Liver (tissue), 9 donors: ENCODE data around the gene HGF. TPM values are rescaled to one million over a fixed set of nuclear protein-coding genes. Genes with fewer than 3 reads are reported as not detected.
A peak's percentile ranks its signal among the peaks of the same experiment; 100 is the strongest.

Experiments
- DNase-seq: peaks from one replicate; pipeline ENCODE4 v3.0.0-alpha.2; 2017; ENCODE audit warnings: low spot score
- H3K27ac ChIP-seq, 2 donors: one replicate each; pipeline ENCODE4 v1.7.0; 2013; ENCODE audit warnings: inconsistent platforms in 2 of 2, low read length in 2 of 2, control low read depth in 1 of 2, low read depth in 1 of 2, mild to moderate bottlenecking in 1 of 2
- H3K27me3 ChIP-seq, 4 donors: one replicate each; pipeline versions ENCODE4 v1.6.1 to v1.7.0; 2013; ENCODE audit warnings: low read length in 3 of 4, inconsistent platforms in 1 of 4, mild to moderate bottlenecking in 1 of 4, moderate library complexity in 1 of 4; ENCODE audit not compliant: control insufficient read depth in 4 of 4, insufficient read depth in 4 of 4
- H3K36me3 ChIP-seq, 4 donors: one replicate each; pipeline versions ENCODE4 v1.6.1 to v1.7.0; 2013; ENCODE audit warnings: low read length in 3 of 4, mild to moderate bottlenecking in 3 of 4, low read depth in 1 of 4, moderate library complexity in 1 of 4; ENCODE audit not compliant: control insufficient read depth in 4 of 4, insufficient read depth in 3 of 4
- H3K4me1 ChIP-seq, 4 donors: one replicate each; pipeline versions ENCODE4 v1.6.1 to v1.7.0; 2013; ENCODE audit warnings: low read length in 3 of 4, mild to moderate bottlenecking in 3 of 4, moderate library complexity in 1 of 4; ENCODE audit not compliant: control insufficient read depth in 4 of 4, insufficient read depth in 4 of 4
- H3K4me3 ChIP-seq, 3 donors: one replicate each; pipeline versions ENCODE4 v1.6.1 to v1.7.0; 2013; ENCODE audit warnings: low read length in 3 of 3, control low read depth in 1 of 3, low read depth in 1 of 3, mild to moderate bottlenecking in 1 of 3
- H3K9ac ChIP-seq, 2 donors: one replicate each; pipeline ENCODE4 v1.7.0; 2013; ENCODE audit warnings: low read length in 2 of 2, mild to moderate bottlenecking in 2 of 2, moderate library complexity in 2 of 2, control low read depth in 1 of 2, low read depth in 1 of 2
- H3K9me3 ChIP-seq, 4 donors: one replicate each; pipeline versions ENCODE4 v1.6.1 to v1.7.0; 2013; ENCODE audit warnings: low read length in 3 of 4; ENCODE audit not compliant: control insufficient read depth in 4 of 4
- EGR1 ChIP-seq, 2 donors: IDR thresholded peaks; 2 replicates each; pipeline ENCODE4 v1.6.1; 2016 to 2018; ENCODE audit warnings: antibody characterized with exemption in 2 of 2, low read depth in 2 of 2
- FOXA1 ChIP-seq: IDR thresholded peaks from 2 replicates; pipeline ENCODE4 v1.6.1; 2016; ENCODE audit warnings: antibody characterized with exemption
- FOXA2 ChIP-seq: IDR thresholded peaks from 2 replicates; pipeline ENCODE4 v1.6.1; 2016; ENCODE audit warnings: antibody characterized with exemption
- GABPA ChIP-seq, 2 donors: IDR thresholded peaks in 1 of 2; conservative IDR thresholded peaks in 1 of 2; 2 replicates each; pipeline ENCODE4 v1.6.1; 2016; ENCODE audit warnings: antibody characterized with exemption in 2 of 2, mild to moderate bottlenecking in 1 of 2, moderate library complexity in 1 of 2
- HNF4A ChIP-seq, 2 donors: conservative IDR thresholded peaks; 2 replicates each; pipeline ENCODE4 v1.6.1; 2016; ENCODE audit warnings: antibody characterized with exemption in 2 of 2, mild to moderate bottlenecking in 2 of 2
- HNF4G ChIP-seq: IDR thresholded peaks from 2 replicates; pipeline ENCODE4 v1.6.1; 2016; ENCODE audit warnings: antibody characterized with exemption
- JUND ChIP-seq, 2 donors: IDR thresholded peaks; 2 replicates each; pipeline ENCODE4 v1.6.1; 2016; ENCODE audit warnings: antibody characterized with exemption in 2 of 2
- NR2F2 ChIP-seq: IDR thresholded peaks from 2 replicates; pipeline ENCODE4 v1.6.1; 2016; ENCODE audit warnings: antibody characterized with exemption
- RAD21 ChIP-seq, 2 donors: IDR thresholded peaks; 2 replicates each; pipeline ENCODE4 v1.6.1; 2016; ENCODE audit warnings: antibody characterized with exemption in 2 of 2, mild to moderate bottlenecking in 2 of 2
- RXRA ChIP-seq, 2 donors: IDR thresholded peaks; 2 replicates each; pipeline ENCODE4 v1.6.1; 2017 to 2018; ENCODE audit warnings: antibody characterized with exemption in 2 of 2, mild to moderate bottlenecking in 1 of 2
- SP1 ChIP-seq: IDR thresholded peaks from 2 replicates; pipeline ENCODE4 v1.6.1; 2018; ENCODE audit warnings: antibody characterized with exemption, mild to moderate bottlenecking
- TAF1 ChIP-seq: conservative IDR thresholded peaks from 2 replicates; pipeline ENCODE4 v1.6.1; 2016; ENCODE audit warnings: antibody characterized with exemption, mild to moderate bottlenecking
- YY1 ChIP-seq: IDR thresholded peaks from 2 replicates; pipeline ENCODE4 v1.6.1; 2016; ENCODE audit warnings: antibody characterized with exemption, mild to moderate bottlenecking
- WGBS: extraction: QIAGEN DNeasy Blood & Tissue Kit; methylation state at CpG from one replicate; pipeline ENCODE4 v1.1.7; 2013; 5-methylcytosine and 5-hydroxymethylcytosine counted together
- polyA plus RNA-seq, 2 donors: library from polyadenylated mRNA; stranded (reverse) in 1 of 2; unstranded in 1 of 2; fragments of 200-250 nt in 1 of 2; fragments of >200 nt in 1 of 2; fragmentation: Nextera tagmentation in 1 of 2; extraction: Ambion mirVana in 1 of 2; gene quantifications; one replicate each; pipeline versions ENCODE4 v1.2.1 to v1.2.3, GENCODE V29; 2013 to 2015
- total RNA-seq, 2 donors: library from RNA; depleted of rRNA; stranded (reverse); fragments of >200 nt; gene quantifications; one replicate each; pipeline ENCODE4 v1.2.3, GENCODE V29; 2014
- TF ChIP-seq, protein P1 (sequence below): IDR thresholded peaks from 2 replicates; pipeline ENCODE4 v1.6.1; 2016; ENCODE audit warnings: antibody characterized with exemption
- TF ChIP-seq, protein P2 (sequence below): IDR thresholded peaks from 2 replicates; pipeline ENCODE4 v1.6.1; 2016; ENCODE audit warnings: antibody characterized with exemption, mild to moderate bottlenecking
- TF ChIP-seq, protein P3 (sequence below): IDR thresholded peaks from 2 replicates; pipeline ENCODE4 v1.6.1; 2016; ENCODE audit warnings: antibody characterized with exemption
- TF ChIP-seq, protein P4 (sequence below): IDR thresholded peaks from 2 replicates; pipeline ENCODE4 v1.6.1; 2016; ENCODE audit warnings: antibody characterized with exemption
- TF ChIP-seq, protein P5 (sequence below): fragments of 150-350 bp; IDR thresholded peaks from 2 replicates; pipeline ENCODE4 v1.5.1; 2017; ENCODE audit warnings: improper control_type of control experiment, low read depth, low read length; ENCODE audit not compliant: missing input control
- donor health status: healthy.
- donor health status: healthy.
- donor health status: healthy.
- donor health status: healthy.
- donor health status: healthy.

The HGF gene
- total RNA-seq = 10 to 100 TPM; 18.4 to 29.8 TPM
- polyA plus RNA-seq = 10 to 100 TPM; 12.0 to 12.2 TPM

DNA sequence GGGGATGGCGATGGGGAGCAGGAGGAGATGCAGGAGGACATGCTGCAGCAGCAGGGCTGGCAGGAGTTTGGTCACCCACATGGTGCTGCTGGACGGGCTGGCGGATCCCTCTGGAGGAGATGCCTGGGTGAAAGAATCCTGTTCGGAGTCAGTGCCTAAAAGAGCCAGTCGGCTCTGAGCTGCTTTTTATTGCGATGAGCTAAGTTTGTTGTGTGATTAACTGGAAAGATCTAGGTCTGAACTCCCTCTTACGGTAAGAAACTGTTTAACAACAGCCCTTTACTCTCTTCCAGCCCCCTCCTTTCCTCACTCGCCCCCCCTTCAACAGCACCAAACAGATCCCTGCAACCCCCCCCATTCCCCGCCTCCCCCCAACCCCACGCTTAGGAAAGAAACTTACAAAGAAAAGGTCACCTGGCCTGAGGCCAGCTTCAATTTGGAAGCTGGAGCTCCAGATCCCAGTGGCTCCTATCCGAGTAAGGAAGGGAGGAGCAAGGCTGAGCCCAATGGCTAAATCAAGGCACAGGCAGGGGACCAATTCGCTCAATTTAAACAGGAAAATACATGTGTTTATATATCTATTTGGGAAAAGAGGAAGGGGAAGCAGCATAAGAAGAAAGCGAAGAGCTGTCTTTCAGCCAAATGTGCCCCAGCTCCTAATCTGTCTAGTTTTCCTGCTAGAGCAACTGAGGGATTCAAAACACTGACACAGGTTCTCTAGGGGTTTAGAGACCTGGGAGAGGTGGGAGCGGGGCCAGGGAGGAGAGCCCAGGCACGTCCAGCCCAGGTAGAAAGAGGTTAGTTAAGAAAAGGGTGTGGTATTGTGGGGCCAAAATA is at the start of gene HGF:
TSS of gene HGF (minus strand) at position 157 of the 837 bp plus-strand sequence. CDS start at position 81, 76 bp downstream.
- DNase-seq = peak; percentile 35
- no peaks in the 10 kb centered on the region for H3K4me1 ChIP-seq
- H3K36me3 ChIP-seq = no peaks in the 10 kb centered on the region
- WGBS = 26% methylated on average over 15 of the region's 15 CpGs
- H3K4me3 ChIP-seq = peak within 1 kb of the TSS in 2 of 3 donors; percentile 21 to 31
- H3K27me3 ChIP-seq = peaks cover 0 to 9% (median 1%) of the 10 kb centered on the region in 4 donors
- H3K9ac ChIP-seq = peak within 1 kb of the TSS in 1 of 2 donors; percentile 50
- peak within 1 kb of the TSS; percentile 51 to 65 for H3K27ac ChIP-seq
- no peaks in the 10 kb centered on the region for H3K9me3 ChIP-seq
- TF ChIP-seq FOXA1 (no peak), NR2F2 (no peak), HNF4G (no peak), GABPA (IDR thresholded peaks at IDR 0.05 in 1 of 2, conservative IDR thresholded peaks at IDR 0.05 in 1 of 2) (no peak), TAF1 (peak; percentile 56), EGR1 (IDR thresholded peaks at IDR 0.05; ENCODE audit: low read depth in 2 of 2) (no peak)
- TF ChIP-seq, protein P1, sequence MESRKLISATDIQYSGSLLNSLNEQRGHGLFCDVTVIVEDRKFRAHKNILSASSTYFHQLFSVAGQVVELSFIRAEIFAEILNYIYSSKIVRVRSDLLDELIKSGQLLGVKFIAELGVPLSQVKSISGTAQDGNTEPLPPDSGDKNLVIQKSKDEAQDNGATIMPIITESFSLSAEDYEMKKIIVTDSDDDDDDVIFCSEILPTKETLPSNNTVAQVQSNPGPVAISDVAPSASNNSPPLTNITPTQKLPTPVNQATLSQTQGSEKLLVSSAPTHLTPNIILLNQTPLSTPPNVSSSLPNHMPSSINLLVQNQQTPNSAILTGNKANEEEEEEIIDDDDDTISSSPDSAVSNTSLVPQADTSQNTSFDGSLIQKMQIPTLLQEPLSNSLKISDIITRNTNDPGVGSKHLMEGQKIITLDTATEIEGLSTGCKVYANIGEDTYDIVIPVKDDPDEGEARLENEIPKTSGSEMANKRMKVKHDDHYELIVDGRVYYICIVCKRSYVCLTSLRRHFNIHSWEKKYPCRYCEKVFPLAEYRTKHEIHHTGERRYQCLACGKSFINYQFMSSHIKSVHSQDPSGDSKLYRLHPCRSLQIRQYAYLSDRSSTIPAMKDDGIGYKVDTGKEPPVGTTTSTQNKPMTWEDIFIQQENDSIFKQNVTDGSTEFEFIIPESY = no peak

DNA sequence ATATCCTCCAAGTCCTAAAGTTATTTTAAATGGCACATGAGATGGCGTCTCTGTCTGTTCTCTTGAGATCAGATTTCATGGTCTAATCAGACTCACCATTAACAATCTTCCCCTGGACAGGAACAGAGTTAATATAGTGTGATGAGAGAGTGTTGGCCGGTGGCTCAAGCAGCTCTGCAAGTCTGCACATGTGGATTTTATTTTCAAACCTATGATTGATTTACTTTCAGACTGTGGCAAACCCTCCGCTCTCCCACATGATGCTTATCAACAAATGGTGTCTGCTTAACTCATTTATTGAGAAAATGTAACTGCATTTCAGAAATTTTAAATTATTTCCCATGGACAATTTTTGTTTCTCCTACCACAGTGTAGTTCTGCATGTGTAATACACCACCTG is 46.5 kb upstream of the HGF start:
- H3K27ac ChIP-seq = no peak overlapping the region
- no peak overlapping the region for H3K4me3 ChIP-seq
- H3K36me3 ChIP-seq = no peaks in the 10 kb centered on the region
- no peaks in the 10 kb centered on the region for H3K4me1 ChIP-seq
- no peak for DNase-seq
- H3K27me3 ChIP-seq = no peaks in the 10 kb centered on the region
- TF ChIP-seq GABPA (IDR thresholded peaks at IDR 0.05 in 1 of 2, conservative IDR thresholded peaks at IDR 0.05 in 1 of 2) = no peak
- no peak for TF ChIP-seq TAF1
- no peak for TF ChIP-seq HNF4A (conservative IDR thresholded peaks at IDR 0.05)
- no peak for TF ChIP-seq HNF4G
- TF ChIP-seq EGR1 (IDR thresholded peaks at IDR 0.05; ENCODE audit: low read depth in 2 of 2) = no peak
- no peak for TF ChIP-seq NR2F2
- no peak for TF ChIP-seq YY1
- TF ChIP-seq FOXA1 = no peak
- TF ChIP-seq, protein P2, sequence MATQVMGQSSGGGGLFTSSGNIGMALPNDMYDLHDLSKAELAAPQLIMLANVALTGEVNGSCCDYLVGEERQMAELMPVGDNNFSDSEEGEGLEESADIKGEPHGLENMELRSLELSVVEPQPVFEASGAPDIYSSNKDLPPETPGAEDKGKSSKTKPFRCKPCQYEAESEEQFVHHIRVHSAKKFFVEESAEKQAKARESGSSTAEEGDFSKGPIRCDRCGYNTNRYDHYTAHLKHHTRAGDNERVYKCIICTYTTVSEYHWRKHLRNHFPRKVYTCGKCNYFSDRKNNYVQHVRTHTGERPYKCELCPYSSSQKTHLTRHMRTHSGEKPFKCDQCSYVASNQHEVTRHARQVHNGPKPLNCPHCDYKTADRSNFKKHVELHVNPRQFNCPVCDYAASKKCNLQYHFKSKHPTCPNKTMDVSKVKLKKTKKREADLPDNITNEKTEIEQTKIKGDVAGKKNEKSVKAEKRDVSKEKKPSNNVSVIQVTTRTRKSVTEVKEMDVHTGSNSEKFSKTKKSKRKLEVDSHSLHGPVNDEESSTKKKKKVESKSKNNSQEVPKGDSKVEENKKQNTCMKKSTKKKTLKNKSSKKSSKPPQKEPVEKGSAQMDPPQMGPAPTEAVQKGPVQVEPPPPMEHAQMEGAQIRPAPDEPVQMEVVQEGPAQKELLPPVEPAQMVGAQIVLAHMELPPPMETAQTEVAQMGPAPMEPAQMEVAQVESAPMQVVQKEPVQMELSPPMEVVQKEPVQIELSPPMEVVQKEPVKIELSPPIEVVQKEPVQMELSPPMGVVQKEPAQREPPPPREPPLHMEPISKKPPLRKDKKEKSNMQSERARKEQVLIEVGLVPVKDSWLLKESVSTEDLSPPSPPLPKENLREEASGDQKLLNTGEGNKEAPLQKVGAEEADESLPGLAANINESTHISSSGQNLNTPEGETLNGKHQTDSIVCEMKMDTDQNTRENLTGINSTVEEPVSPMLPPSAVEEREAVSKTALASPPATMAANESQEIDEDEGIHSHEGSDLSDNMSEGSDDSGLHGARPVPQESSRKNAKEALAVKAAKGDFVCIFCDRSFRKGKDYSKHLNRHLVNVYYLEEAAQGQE = no peak
- no peak for TF ChIP-seq FOXA2
- TF ChIP-seq, protein P3, sequence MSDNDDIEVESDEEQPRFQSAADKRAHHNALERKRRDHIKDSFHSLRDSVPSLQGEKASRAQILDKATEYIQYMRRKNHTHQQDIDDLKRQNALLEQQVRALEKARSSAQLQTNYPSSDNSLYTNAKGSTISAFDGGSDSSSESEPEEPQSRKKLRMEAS = no peak
- TF ChIP-seq SP1 = no peak
- TF ChIP-seq, protein P1 = no peak
- no peak for TF ChIP-seq JUND (IDR thresholded peaks at IDR 0.05)
- TF ChIP-seq, protein P4, sequence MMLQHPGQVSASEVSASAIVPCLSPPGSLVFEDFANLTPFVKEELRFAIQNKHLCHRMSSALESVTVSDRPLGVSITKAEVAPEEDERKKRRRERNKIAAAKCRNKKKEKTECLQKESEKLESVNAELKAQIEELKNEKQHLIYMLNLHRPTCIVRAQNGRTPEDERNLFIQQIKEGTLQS = no peak
- TF ChIP-seq RAD21 (IDR thresholded peaks at IDR 0.05) = no peak
- TF ChIP-seq, protein P5, sequence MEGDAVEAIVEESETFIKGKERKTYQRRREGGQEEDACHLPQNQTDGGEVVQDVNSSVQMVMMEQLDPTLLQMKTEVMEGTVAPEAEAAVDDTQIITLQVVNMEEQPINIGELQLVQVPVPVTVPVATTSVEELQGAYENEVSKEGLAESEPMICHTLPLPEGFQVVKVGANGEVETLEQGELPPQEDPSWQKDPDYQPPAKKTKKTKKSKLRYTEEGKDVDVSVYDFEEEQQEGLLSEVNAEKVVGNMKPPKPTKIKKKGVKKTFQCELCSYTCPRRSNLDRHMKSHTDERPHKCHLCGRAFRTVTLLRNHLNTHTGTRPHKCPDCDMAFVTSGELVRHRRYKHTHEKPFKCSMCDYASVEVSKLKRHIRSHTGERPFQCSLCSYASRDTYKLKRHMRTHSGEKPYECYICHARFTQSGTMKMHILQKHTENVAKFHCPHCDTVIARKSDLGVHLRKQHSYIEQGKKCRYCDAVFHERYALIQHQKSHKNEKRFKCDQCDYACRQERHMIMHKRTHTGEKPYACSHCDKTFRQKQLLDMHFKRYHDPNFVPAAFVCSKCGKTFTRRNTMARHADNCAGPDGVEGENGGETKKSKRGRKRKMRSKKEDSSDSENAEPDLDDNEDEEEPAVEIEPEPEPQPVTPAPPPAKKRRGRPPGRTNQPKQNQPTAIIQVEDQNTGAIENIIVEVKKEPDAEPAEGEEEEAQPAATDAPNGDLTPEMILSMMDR = no peak
- no peak for TF ChIP-seq RXRA (IDR thresholded peaks at IDR 0.05)
- no peak overlapping the region for H3K9ac ChIP-seq
- H3K9me3 ChIP-seq = no peaks in the 10 kb centered on the region
- WGBS = 64% methylated on average over 3 of the region's 3 CpGs
